HG02981 (cell line): ENCODE data around the gene SLC13A5.
"Not testable (repeated sequence)": the region's sequence is repeated elsewhere in the genome, so short reads cannot be mapped to it uniquely, and the experiment has no call there.

Source experiments
- ATAC-seq: cut with Tn5 transposase; IDR thresholded peaks from one replicate; pipeline ENCODE4 v1.9.1; 2021; ENCODE audit warnings: mild to moderate bottlenecking, moderate library complexity; ENCODE audit not compliant: unreplicated experiment

SLC13A5 gene

GRCh38 chr17:6666557-6666956, 46.6 kb downstream of the SLC13A5 start:
- ATAC-seq, result no peak

- ATAC-seq, result no peak
Observed at GRCh38 chr17:6666077-6666521, 47.1 kb downstream of the SLC13A5 start.

GRCh38 chr17:6663200-6663599, 50.0 kb downstream of the SLC13A5 start:
- not testable (repeated sequence) for ATAC-seq

- no peak for ATAC-seq
Observed at GRCh38 chr17:6661464-6661848, 51.7 kb downstream of the SLC13A5 start.

GRCh38 chr17:6660805-6661463, 52.2 kb downstream of the SLC13A5 start:
- no peak for ATAC-seq

GRCh38 chr17:6660101-6660500, 53.1 kb downstream of the SLC13A5 start:
- no peak for ATAC-seq

- not testable (repeated sequence) for ATAC-seq
Observed at GRCh38 chr17:6658411-6658810, 54.8 kb downstream of the SLC13A5 start.

GRCh38 chr17:6657633-6658287, 55.4 kb downstream of the SLC13A5 start:
- ATAC-seq, result no peak

GRCh38 chr17:6656797-6657632, 56.2 kb downstream of the SLC13A5 start:
- not testable (repeated sequence) for ATAC-seq

- not testable (repeated sequence) for ATAC-seq
Observed at GRCh38 chr17:6655732-6656361, 57.3 kb downstream of the SLC13A5 start.

- no peak for ATAC-seq
Observed at GRCh38 chr17:6654841-6655731, 58.1 kb downstream of the SLC13A5 start.

- ATAC-seq, result peak; percentile 4
Observed at GRCh38 chr17:6651919-6652452, 61.2 kb downstream of the SLC13A5 start.

- peak; percentile 82 for ATAC-seq
Observed at GRCh38 chr17:6651354-6651918, 61.7 kb downstream of the SLC13A5 start, which contains the start of the genes C17orf100 and MED31. Gene C17orf100, plus strand, starts transcription at chr17:6651762. Its CDS starts 152 bp downstream, at chr17:6651914. Gene MED31, minus strand, starts transcription at chr17:6651605. Its CDS starts 77 bp downstream, at chr17:6651528.

- ATAC-seq, result no peak
Observed at GRCh38 chr17:6648181-6648580, 65.0 kb downstream of the SLC13A5 start.

GRCh38 chr17:6643451-6644125, 69.6 kb downstream of the SLC13A5 start:
- no peak for ATAC-seq

GRCh38 chr17:6642592-6642991, 70.6 kb downstream of the SLC13A5 start:
- ATAC-seq, result no peak

GRCh38 chr17:6641247-6641863, 71.8 kb downstream of the SLC13A5 start:
- ATAC-seq, result no peak

- ATAC-seq, result peak; percentile 83
Observed at GRCh38 chr17:6640536-6641246, 72.5 kb downstream of the SLC13A5 start, which contains the start of the genes KIAA0753 and TXNDC17. Gene KIAA0753, minus strand, starts transcription at chr17:6640711. Its CDS starts 5,608 bp downstream, at chr17:6635103. Gene TXNDC17, plus strand, starts transcription at chr17:6641060. Its CDS starts 23 bp downstream, at chr17:6641083.
